HCT116 (cell line): ENCODE results near the gene KRTAP17-1. TPM values are rescaled to one million over a fixed set of nuclear protein-coding genes. Genes with fewer than 3 reads are reported as not detected.

Experiments
- ATAC-seq: fragments of 200-7000 bp; cut with Tn5 transposase; 2 replicates; pipeline ENCODE4 v1.9.1; 2020; ENCODE audit warnings: mild to moderate bottlenecking, moderate library complexity
- BruUV-seq: library from RNA; stranded (reverse); fragments of 400-500 nt; replicated peaks from 2 replicates; lab custom pipeline; 2021; lab: Mats Ljungman, UMichigan
- CTCF ChIA-PET: fragments of 300-600 bp; sonication (Branson Sonifier 250); formaldehyde crosslinking; loops from one replicate; lab custom pipeline; 2021; ENCODE audit warnings: antibody characterized with exemption; lab: Charles Lee
- POLR2A ChIA-PET: fragments of 300-600, 350-600 bp; sonication (Branson Sonifier 250); formaldehyde crosslinking; loops from one replicate; lab custom pipeline; 2021; ENCODE audit warnings: antibody characterized with exemption; lab: Charles Lee
- RAD21 ChIA-PET, 2 experiments: fragments of 300-600 bp; sonication (Branson Sonifier 250); formaldehyde crosslinking; loops; one replicate each; lab custom pipeline; 2023; ENCODE audit warnings: low total read pairs in 2 of 2; ENCODE audit not compliant: uncharacterized antibody in 2 of 2, unreplicated experiment in 2 of 2, low non-redundant PET in 1 of 2; lab: Charles Lee
- DNase-seq: peaks from one replicate; pipeline ENCODE4 v3.0.0-alpha.2; 2010; ENCODE audit warnings: low read depth, low spot score
- H2AFZ ChIP-seq: fragments of 200-600 bp; shearing (Covaris generic), sonication (generic); 2 replicates; pipeline ENCODE4 v1.6.1; 2017; ENCODE audit warnings: low read depth, mixed run types, mixed read lengths, antibody characterized with exemption, low read length; ENCODE audit not compliant: poor library complexity, severe bottlenecking
- H3K27ac ChIP-seq: 2 replicates; pipeline ENCODE4 v1.5.1; 2012; ENCODE audit warnings: low read depth, low read length
- H3K27me3 ChIP-seq: fragments of 200-600 bp; sonication (generic); 2 replicates; pipeline ENCODE4 v1.6.1; 2016; ENCODE audit warnings: mixed run types, low read length, mixed read lengths; ENCODE audit not compliant: insufficient read depth
- H3K36me3 ChIP-seq, 2 experiments: fragments of 200-500 bp in 1 of 2; fragments of 200-600 bp in 1 of 2; sonication (Bioruptor generic) in 1 of 2; sonication (generic) in 1 of 2; 2 replicates each; pipeline versions ENCODE4 v1.5.1 to v1.6.1; 2014 to 2016; ENCODE audit warnings: low read length in 2 of 2, inconsistent platforms in 1 of 2, mixed read lengths in 1 of 2, mixed run types in 1 of 2; ENCODE audit not compliant: insufficient read depth in 2 of 2, control insufficient read depth in 1 of 2
- H3K4me1 ChIP-seq, 2 experiments: fragments of 200-600 bp in 1 of 2; sonication (generic) in 1 of 2; 2 replicates each; pipeline versions ENCODE4 v1.5.1 to v1.6.1; 2012 to 2017; ENCODE audit warnings: low read length in 2 of 2, inconsistent platforms in 1 of 2, mild to moderate bottlenecking in 1 of 2, mixed read lengths in 1 of 2, mixed run types in 1 of 2, moderate library complexity in 1 of 2; ENCODE audit not compliant: insufficient read depth in 2 of 2, control insufficient read depth in 1 of 2
- H3K4me2 ChIP-seq: fragments of 200-600 bp; sonication (generic); 2 replicates; pipeline ENCODE4 v1.6.1; 2017; ENCODE audit warnings: mixed run types, low read length, mixed read lengths
- H3K4me3 ChIP-seq, 2 experiments: fragments of 200-600 bp in 1 of 2; sonication (generic) in 1 of 2; replicated peaks in 1 of 2; 2 replicates each; pipeline ENCODE4 v1.5.1; 2011 to 2016; ENCODE audit warnings: low read length in 2 of 2, control low read depth in 1 of 2, low read depth in 1 of 2, mild to moderate bottlenecking in 1 of 2, mixed read lengths in 1 of 2, mixed run types in 1 of 2
- H3K79me2 ChIP-seq: fragments of 200-600 bp; sonication (generic); 2 replicates; pipeline ENCODE4 v1.6.1; 2017; ENCODE audit warnings: mild to moderate bottlenecking, mixed run types, low read length, moderate library complexity, mixed read lengths; ENCODE audit not compliant: insufficient read depth
- H3K9ac ChIP-seq: fragments of 200-600 bp; sonication (generic); 2 replicates; pipeline ENCODE4 v1.6.1; 2016; ENCODE audit warnings: low read length, mixed read lengths
- H3K9me2 ChIP-seq: fragments of 200-600 bp; sonication (generic), shearing (Covaris generic); 2 replicates; pipeline ENCODE4 v1.6.1; 2017; ENCODE audit warnings: mixed run types, mild to moderate bottlenecking, moderate library complexity; ENCODE audit not compliant: insufficient read depth
- H3K9me3 ChIP-seq, 2 experiments: fragments of 200-500 bp in 1 of 2; fragments of 200-600 bp in 1 of 2; sonication (Bioruptor generic) in 1 of 2; sonication (generic) in 1 of 2; 2 replicates each; pipeline ENCODE4 v1.6.1; 2014 to 2017; ENCODE audit warnings: low read length in 2 of 2, mixed read lengths in 2 of 2, inconsistent platforms in 1 of 2, low read depth in 1 of 2, mild to moderate bottlenecking in 1 of 2, mixed run types in 1 of 2, moderate library complexity in 1 of 2; ENCODE audit not compliant: control insufficient read depth in 1 of 2, insufficient read depth in 1 of 2
- H4K20me1 ChIP-seq: fragments of 200-600 bp; sonication (generic), shearing (Covaris generic); 2 replicates; pipeline ENCODE4 v1.6.1; 2017; ENCODE audit warnings: mixed run types, mild to moderate bottlenecking, moderate library complexity; ENCODE audit not compliant: insufficient read depth
- CBX3 ChIP-seq: IDR thresholded peaks from 2 replicates; pipeline ENCODE4 v1.6.1; 2012; ENCODE audit warnings: low read depth
- CEBPB ChIP-seq: IDR thresholded peaks from 2 replicates; pipeline ENCODE4 v1.6.1; 2012; ENCODE audit warnings: low read depth
- EGR1 ChIP-seq: IDR thresholded peaks from 2 replicates; pipeline ENCODE4 v1.6.1; 2012; ENCODE audit warnings: low read depth
- ELF1 ChIP-seq: IDR thresholded peaks from 2 replicates; pipeline ENCODE4 v1.6.1; 2012; ENCODE audit warnings: low read depth, borderline replicate concordance
- FOSL1 ChIP-seq: IDR thresholded peaks from 2 replicates; pipeline ENCODE4 v1.6.1; 2012; ENCODE audit warnings: low read depth
- JUND ChIP-seq: IDR thresholded peaks from 2 replicates; pipeline ENCODE4 v1.6.1; 2012
- POLR2A ChIP-seq: IDR thresholded peaks from 2 replicates; pipeline ENCODE4 v1.7.0; 2011; ENCODE audit warnings: borderline replicate concordance; ENCODE audit not compliant: insufficient read depth, insufficient read length; ENCODE audit errors: extremely low read depth
- POLR2AphosphoS5 ChIP-seq: IDR thresholded peaks from 2 replicates; pipeline ENCODE4 v1.6.1; 2011; ENCODE audit warnings: mild to moderate bottlenecking, low read depth, low read length, moderate library complexity
- RAD21 ChIP-seq: IDR thresholded peaks from 2 replicates; pipeline ENCODE4 v1.6.1; 2012; ENCODE audit warnings: low read depth, mild to moderate bottlenecking
- SIN3A ChIP-seq: IDR thresholded peaks from 2 replicates; pipeline ENCODE4 v1.6.1; 2012; ENCODE audit warnings: low read depth
- TCF7L2 ChIP-seq: IDR thresholded peaks from 2 replicates; pipeline ENCODE4 v1.7.0; 2011; ENCODE audit warnings: borderline replicate concordance, inconsistent platforms; ENCODE audit not compliant: insufficient read depth, insufficient read length; ENCODE audit errors: extremely low read depth
- YY1 ChIP-seq: IDR thresholded peaks from 2 replicates; pipeline ENCODE4 v1.6.1; 2011; ENCODE audit warnings: low read length, low read depth, moderate library complexity, mild to moderate bottlenecking; ENCODE audit not compliant: insufficient replicate concordance; ENCODE audit errors: extremely low read depth
- ZFX ChIP-seq: fragments of 450-650 bp; IDR thresholded peaks from 2 replicates; pipeline ENCODE4 v1.6.1; 2017
- intact Hi-C: fragments of 100-400 bp; cut with micrococcal nuclease; formaldehyde crosslinking; loops from 2 replicates; pipeline ENCODE4 v1.10.0; 2022
- total RNA-seq: library from RNA; stranded (reverse); gene quantifications from one replicate; pipeline ENCODE4 v1.2.1, GENCODE V29; 2021; ENCODE audit not compliant: unreplicated experiment
- TF ChIP-seq, protein P1 (sequence below), 3 experiments: fragments of 200-600 bp in 1 of 3; sonication (generic) in 1 of 3; IDR thresholded peaks in 2 of 3; conservative IDR thresholded peaks in 1 of 3; 2 replicates each; pipeline ENCODE4 v1.5.1; 2012 to 2017; ENCODE audit warnings: low read depth in 2 of 3, low read length in 2 of 3, antibody characterized with exemption in 1 of 3, borderline replicate concordance in 1 of 3, control low read depth in 1 of 3, mild to moderate bottlenecking in 1 of 3, mixed read lengths in 1 of 3, mixed run types in 1 of 3, moderate library complexity in 1 of 3; ENCODE audit not compliant: insufficient read depth in 1 of 3
- TF ChIP-seq, protein P2 (sequence below): IDR thresholded peaks from 2 replicates; pipeline ENCODE4 v1.6.1; 2012
- TF ChIP-seq, protein P3 (sequence below): IDR thresholded peaks from 2 replicates; pipeline ENCODE4 v1.6.1; 2012

Gene KRTAP17-1
- total RNA-seq, 1 experiment from 2014 or later = not detected

DNA sequence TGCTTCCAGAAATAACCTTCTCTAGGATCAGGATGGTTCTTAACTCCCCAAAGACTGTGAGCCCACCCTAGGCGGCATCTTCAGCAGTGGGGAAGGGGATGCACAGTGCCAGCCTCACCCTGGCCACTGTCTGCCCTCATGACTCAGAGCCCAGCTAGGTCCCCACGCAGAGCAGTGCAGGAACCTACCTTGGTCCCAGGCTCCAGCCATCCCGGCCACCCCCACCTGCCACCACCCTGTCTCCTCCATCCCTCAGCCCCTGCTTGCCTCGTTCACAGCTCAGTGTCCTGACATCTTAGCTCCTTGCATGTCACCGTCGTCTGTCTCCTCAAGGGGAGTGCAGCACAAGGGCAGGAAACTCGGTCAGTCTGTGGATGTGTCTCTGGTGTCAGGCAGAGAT, 16.1 kb upstream of the KRTAP17-1 start:
- CTCF ChIA-PET = interaction anchor here (1.1 kb wide), 1 partner anchor 10 kb away, joined by 3 read pairs; no protein-coding TSS in a partner anchor
- no peak for ATAC-seq
- POLR2A ChIA-PET = no interaction called here

DNA sequence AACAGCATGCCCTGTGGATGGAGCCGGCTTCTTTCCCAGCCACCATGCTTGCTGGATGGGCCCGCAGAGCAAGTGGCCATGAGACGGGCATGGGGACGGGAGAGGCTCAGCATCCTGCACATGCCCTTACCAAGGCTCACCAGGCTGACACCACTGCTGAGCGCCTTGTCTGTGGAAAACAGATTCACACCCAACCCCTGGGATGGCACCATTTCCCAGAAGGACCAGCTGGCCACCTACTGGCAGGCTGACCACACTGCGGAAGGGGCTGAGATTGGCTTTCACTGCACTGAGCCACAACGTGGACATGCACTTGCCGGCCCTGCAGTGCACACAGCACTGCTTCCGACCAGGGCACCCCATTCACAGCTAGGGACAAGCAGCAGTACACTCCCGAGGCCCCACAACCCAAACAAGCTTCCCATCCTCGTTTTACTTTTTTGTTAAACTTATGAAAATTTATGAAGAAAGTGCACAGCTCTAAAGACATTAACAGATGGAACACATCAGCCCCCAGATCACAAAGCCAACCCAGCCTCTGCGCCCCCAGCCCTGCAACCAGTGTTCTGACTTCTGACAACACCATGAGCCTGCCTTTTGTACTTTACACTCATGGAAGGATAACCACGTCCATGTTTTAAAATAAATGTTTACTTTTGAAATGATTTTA, 13.9 kb upstream of the KRTAP17-1 start:
- TF ChIP-seq FOSL1 (no peak), EGR1 (no peak), ZFX (no peak), ELF1 (no peak), POLR2AphosphoS5 (0 out of 2 replicates have a peak, but pooled peaks have one; percentile 22), JUND (no peak), TCF7L2 (no peak), CBX3 (peak; percentile 97), RAD21 (peak; percentile 90)
- TF ChIP-seq, protein P1, sequence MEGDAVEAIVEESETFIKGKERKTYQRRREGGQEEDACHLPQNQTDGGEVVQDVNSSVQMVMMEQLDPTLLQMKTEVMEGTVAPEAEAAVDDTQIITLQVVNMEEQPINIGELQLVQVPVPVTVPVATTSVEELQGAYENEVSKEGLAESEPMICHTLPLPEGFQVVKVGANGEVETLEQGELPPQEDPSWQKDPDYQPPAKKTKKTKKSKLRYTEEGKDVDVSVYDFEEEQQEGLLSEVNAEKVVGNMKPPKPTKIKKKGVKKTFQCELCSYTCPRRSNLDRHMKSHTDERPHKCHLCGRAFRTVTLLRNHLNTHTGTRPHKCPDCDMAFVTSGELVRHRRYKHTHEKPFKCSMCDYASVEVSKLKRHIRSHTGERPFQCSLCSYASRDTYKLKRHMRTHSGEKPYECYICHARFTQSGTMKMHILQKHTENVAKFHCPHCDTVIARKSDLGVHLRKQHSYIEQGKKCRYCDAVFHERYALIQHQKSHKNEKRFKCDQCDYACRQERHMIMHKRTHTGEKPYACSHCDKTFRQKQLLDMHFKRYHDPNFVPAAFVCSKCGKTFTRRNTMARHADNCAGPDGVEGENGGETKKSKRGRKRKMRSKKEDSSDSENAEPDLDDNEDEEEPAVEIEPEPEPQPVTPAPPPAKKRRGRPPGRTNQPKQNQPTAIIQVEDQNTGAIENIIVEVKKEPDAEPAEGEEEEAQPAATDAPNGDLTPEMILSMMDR (IDR thresholded peaks at IDR 0.05 in 2 of 3, conservative IDR thresholded peaks at IDR 0.05 in 1 of 3; ENCODE audit: borderline replicate concordance in 1 of 3, insufficient read depth in 1 of 3, low read depth in 2 of 3, low read length in 2 of 3) = peak; percentile 59 to 93 (median 82); a peak in 5 of 6 replicates
- TF ChIP-seq, protein P2, sequence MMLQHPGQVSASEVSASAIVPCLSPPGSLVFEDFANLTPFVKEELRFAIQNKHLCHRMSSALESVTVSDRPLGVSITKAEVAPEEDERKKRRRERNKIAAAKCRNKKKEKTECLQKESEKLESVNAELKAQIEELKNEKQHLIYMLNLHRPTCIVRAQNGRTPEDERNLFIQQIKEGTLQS = no peak
- TF ChIP-seq, protein P3, sequence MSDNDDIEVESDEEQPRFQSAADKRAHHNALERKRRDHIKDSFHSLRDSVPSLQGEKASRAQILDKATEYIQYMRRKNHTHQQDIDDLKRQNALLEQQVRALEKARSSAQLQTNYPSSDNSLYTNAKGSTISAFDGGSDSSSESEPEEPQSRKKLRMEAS = peak; percentile 73
- Histone ChIP-seq H3K9me3 (peaks cover 0 to 12% of the 10 kb centered on the region in 2 experiments; a peak in 1 of 4 replicates), H4K20me1 (no peaks in the 10 kb centered on the region), H2AFZ (peak overlapping the region; percentile 56), H3K9ac (no peak overlapping the region), H3K4me1 (peaks cover 3 to 21% of the 10 kb centered on the region in 2 experiments; a peak in 3 of 4 replicates), H3K27me3 (no peaks in the 10 kb centered on the region), H3K4me2 (no peak overlapping the region), H3K9me2 (no peaks in the 10 kb centered on the region), H3K27ac (peak overlapping the region; percentile 46; the same call in 1 of the 2 replicates), H3K79me2 (no peaks in the 10 kb centered on the region), H3K36me3 (no peaks in the 10 kb centered on the region), H3K4me3 (no peak overlapping the region)
- peak; percentile 40 for DNase-seq
- intact Hi-C loops = loop anchor here (1.0 to 10.0 kb wide), 3 partner anchors 420 to 705 kb away; no protein-coding TSS in a partner anchor
- peak; percentile 90 for ATAC-seq
- ChIA-PET RAD21 (interaction anchor here (0.6 kb wide), 2 partner anchors 334 to 341 kb away, joined by 3 to 4 read pairs; no protein-coding TSS in a partner anchor), POLR2A (interaction anchor here (0.8 kb wide), 1 partner anchor 170 kb away, joined by 3 read pairs; no protein-coding TSS in a partner anchor), CTCF (interaction anchor here (0.7 to 2.0 kb wide), 12 partner anchors 12 to 526 kb away, joined by 3 to 8 read pairs (median 4); partner anchors contain the start of genes KRT33A and KRT36)
- BruUV-seq = no TSS peak

More for the DNA sequence above, 16.1 kb upstream of the KRTAP17-1 start:
- Histone ChIP-seq H2AFZ (no peak overlapping the region), H3K9me3 (peaks cover 0 to 4% of the 10 kb centered on the region in 2 experiments; a peak in 1 of 4 replicates), H3K4me3 (no peak overlapping the region), H3K4me2 (no peak overlapping the region), H3K27me3 (no peaks in the 10 kb centered on the region), H3K36me3 (no peaks in the 10 kb centered on the region), H3K4me1 (peaks cover 3 to 30% of the 10 kb centered on the region in 2 experiments; a peak in 3 of 4 replicates), H3K79me2 (no peaks in the 10 kb centered on the region), H3K27ac (no peak overlapping the region), H4K20me1 (no peaks in the 10 kb centered on the region), H3K9me2 (no peaks in the 10 kb centered on the region), H3K9ac (no peak overlapping the region)
- intact Hi-C loops = no loop called here
- no TSS peak for BruUV-seq
- DNase-seq = no peak
- TF ChIP-seq CEBPB (no peak), ZFX (no peak), YY1 (no peak), SIN3A (no peak), POLR2A (no peak)
- RAD21 ChIA-PET = interaction anchor here in 1 of 2 experiments (1.3 kb wide), 1 partner anchor 163 kb away, joined by 3 read pairs; no protein-coding TSS in a partner anchor
